ENCODE results near the gene RBM39. TPM values are rescaled to one million over a fixed set of nuclear protein-coding genes. Genes with fewer than 3 reads are reported as not detected.
"Not testable (repeated sequence)": the region's sequence is repeated elsewhere in the genome, so short reads cannot be mapped to it uniquely, and the experiment has no call there.

RBM39 gene
- total and polyA plus RNA-seq, 9 donors: 247 to 389 (median 328) TPM

DNA sequence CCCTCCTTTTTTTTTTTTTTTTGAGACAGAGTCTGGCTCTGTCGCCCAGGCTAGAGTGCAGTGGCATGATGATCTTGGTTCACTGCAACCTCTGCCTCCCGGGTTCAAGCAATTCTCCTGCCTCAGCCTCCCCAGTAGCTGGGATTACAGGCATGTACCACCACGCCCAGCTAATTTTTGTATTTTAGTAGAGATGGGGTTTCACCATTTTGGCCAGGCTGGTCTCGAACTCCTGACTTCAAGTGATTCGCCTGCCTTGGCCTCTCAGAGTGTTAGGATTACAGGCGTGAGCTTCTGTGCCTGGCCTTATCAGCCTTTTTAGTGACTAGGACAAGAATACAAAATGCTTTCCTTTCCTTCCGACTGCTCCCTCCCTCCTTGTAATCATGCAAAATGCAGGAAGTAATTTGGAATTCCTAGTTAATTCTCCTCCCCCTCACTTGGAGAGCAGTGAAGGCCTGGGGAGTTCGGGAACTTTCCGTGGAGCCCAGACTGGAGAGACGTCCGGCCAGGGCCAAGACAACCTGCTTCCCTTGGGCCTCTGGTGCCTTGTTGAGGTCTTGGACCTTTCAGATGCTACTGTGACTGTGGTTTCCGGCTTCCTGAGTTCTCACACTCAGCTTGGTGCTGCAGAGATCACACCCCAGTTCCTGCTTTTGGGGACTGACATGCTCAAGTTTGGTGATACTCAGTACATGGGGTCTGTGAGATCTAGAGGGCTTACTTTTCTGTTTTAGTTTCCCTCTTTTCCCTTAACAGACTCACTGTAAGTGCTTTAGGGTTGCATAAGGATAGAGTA lies 25.8 kb upstream of the RBM39 start:
- H3K9me3 ChIP-seq: no peaks in the 10 kb centered on the region
- H3K27ac ChIP-seq: peak overlapping the region; percentile 78 to 90
- TF ChIP-seq, protein P1, sequence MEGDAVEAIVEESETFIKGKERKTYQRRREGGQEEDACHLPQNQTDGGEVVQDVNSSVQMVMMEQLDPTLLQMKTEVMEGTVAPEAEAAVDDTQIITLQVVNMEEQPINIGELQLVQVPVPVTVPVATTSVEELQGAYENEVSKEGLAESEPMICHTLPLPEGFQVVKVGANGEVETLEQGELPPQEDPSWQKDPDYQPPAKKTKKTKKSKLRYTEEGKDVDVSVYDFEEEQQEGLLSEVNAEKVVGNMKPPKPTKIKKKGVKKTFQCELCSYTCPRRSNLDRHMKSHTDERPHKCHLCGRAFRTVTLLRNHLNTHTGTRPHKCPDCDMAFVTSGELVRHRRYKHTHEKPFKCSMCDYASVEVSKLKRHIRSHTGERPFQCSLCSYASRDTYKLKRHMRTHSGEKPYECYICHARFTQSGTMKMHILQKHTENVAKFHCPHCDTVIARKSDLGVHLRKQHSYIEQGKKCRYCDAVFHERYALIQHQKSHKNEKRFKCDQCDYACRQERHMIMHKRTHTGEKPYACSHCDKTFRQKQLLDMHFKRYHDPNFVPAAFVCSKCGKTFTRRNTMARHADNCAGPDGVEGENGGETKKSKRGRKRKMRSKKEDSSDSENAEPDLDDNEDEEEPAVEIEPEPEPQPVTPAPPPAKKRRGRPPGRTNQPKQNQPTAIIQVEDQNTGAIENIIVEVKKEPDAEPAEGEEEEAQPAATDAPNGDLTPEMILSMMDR (IDR thresholded peaks at IDR 0.05): no peak
- TF ChIP-seq POLR2A (IDR thresholded peaks at IDR 0.05) (no peak), EP300 (IDR thresholded peaks at IDR 0.05) (no peak)
- H3K4me1 ChIP-seq (ENCODE audit: insufficient read depth): peaks cover 9% of the 10 kb centered on the region
- 37 to 41% (median 38%) methylated on average over 12 of the region's 12 CpGs for WGBS, 3 donors
- H3K4me3 ChIP-seq: no peak overlapping the region
- H3K36me3 ChIP-seq: no peaks in the 10 kb centered on the region
- intact Hi-C loops (cut with DNase I): no loop called here
- DNase-seq: peak; percentile 42 to 61 (median 54)
- H3K27me3 ChIP-seq: no peaks in the 10 kb centered on the region

DNA sequence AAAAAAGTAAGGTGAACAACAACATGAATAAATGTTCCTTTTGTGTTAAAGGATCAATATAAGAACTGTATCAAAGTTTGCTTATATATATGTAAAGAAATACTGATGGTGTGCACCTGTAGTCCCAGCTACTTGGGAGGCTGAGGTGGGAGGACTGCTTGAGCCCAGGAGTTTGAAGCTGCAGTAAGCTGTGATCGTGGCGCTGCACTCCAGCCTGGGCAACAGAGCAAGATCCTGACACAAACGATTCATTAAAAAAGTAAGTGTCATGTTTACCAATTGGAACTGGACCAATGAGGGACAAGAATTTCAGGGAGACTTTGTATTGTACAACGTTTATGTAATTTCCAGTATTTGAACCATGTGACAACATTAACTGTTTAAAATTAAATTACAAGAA lies 24.8 kb upstream of the RBM39 start:
- H3K27ac ChIP-seq: no peak overlapping the region
- TF ChIP-seq POLR2A (IDR thresholded peaks at IDR 0.05) (no peak), EP300 (IDR thresholded peaks at IDR 0.05) (no peak)
- DNase-seq: no peak
- H3K36me3 ChIP-seq: no peaks in the 10 kb centered on the region
- 76 to 83% (median 77%) methylated on average over 4 of the region's 4 CpGs for WGBS, 3 donors
- no peak overlapping the region for H3K4me3 ChIP-seq
- peaks cover 7% of the 10 kb centered on the region for H3K4me1 ChIP-seq (ENCODE audit: insufficient read depth)
- no peaks in the 10 kb centered on the region for H3K9me3 ChIP-seq
- intact Hi-C loops (cut with DNase I): no loop called here
- no peaks in the 10 kb centered on the region for H3K27me3 ChIP-seq

DNA sequence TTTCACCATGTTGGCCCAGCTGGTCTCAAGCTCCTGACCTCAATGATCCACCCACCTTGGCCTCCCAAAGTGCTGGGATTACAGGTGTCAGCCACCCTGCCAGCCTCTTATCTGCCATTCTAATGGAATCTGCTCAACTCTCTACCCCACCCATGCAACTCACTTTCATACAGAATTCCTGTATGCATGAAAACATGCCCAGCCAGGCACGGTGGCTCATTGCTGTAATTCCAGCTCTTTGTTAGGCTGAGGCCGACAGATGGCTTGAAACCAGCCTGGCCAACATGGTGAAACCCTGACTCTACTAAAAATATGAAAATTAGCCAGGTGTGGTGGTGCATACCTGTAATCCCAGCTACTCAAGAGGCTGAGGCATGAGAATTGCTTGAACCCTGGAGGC lies 22.9 kb upstream of the RBM39 start:
- H3K27ac ChIP-seq; H3K27me3 ChIP-seq; H3K4me1 ChIP-seq (ENCODE audit: insufficient read depth); H3K36me3 ChIP-seq; H3K4me3 ChIP-seq; DNase-seq; H3K9me3 ChIP-seq; intact Hi-C loops (cut with DNase I): not testable (repeated sequence)
- 92 to 94% (median 92%) methylated on average over 2 of the region's 2 CpGs for WGBS, 3 donors

DNA sequence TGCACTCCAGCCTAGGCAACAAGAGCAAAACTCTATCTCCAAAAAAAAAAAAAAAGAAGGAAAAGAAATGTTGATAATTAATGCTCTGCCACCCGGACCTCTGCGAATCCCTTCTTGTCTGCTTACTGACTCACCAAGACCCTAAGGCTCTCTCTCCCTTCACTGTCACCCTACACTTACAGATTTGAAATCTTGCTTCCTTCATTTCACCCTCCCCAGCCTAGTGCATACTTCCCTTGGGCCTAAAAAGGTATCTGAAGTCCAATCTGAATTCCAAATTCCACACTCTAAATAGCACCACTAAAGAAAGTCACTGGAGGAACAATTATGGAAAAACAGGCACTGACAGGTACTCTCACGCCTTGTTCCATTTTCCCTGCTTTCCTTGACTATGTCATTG lies 20.4 kb upstream of the RBM39 start:
- H3K9me3 ChIP-seq: no peaks in the 10 kb centered on the region
- WGBS, 3 donors: 83 to 87% (median 85%) methylated on average over 3 of the region's 3 CpGs
- H3K4me3 ChIP-seq: no peak overlapping the region
- H3K27me3 ChIP-seq: no peaks in the 10 kb centered on the region
- TF ChIP-seq, protein P1 (IDR thresholded peaks at IDR 0.05): no peak
- TF ChIP-seq EP300 (IDR thresholded peaks at IDR 0.05): no peak
- TF ChIP-seq POLR2A (IDR thresholded peaks at IDR 0.05): no peak
- H3K27ac ChIP-seq: no peak overlapping the region
- intact Hi-C loops (cut with DNase I): no loop called here
- H3K36me3 ChIP-seq: no peaks in the 10 kb centered on the region
- H3K4me1 ChIP-seq (ENCODE audit: insufficient read depth): no peaks in the 10 kb centered on the region
- DNase-seq: no peak

- WGBS, 3 donors: 90 to 92% (median 92%) methylated on average over 11 of the region's 11 CpGs
Measured at GRCh38 chr20:35761548-35761947, 19.5 kb upstream of the RBM39 start.

DNA sequence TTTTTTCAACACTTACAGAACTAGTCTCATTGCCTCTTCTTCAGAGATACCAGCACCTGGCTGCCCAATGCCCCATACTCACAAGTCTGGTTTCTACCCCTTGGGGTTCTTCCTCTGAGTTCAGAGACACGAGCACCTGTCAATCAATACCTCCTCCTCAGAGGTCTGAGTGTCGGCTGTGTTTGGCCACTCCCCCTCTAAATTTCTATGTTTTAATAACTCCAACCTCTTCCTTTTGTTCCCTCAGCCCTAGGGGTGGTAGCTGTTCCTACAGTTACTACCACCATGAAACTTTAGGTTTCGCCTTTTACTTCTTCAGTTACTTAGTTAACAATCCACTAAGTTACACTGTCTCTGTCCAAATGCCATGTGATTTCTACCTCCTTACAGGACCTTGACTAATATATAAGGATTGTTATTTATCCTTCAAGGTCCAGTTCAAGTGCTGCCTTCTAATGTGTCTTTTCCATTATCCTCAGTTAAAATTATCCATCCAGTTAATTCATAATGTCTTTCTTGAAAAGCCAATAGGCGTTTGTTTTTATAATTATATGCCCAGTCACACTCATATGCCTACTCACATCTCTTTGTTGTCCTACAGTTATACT lies 15.1 kb upstream of the RBM39 start:
- Histone ChIP-seq H3K9me3 (no peaks in the 10 kb centered on the region), H3K4me1 (ENCODE audit: insufficient read depth) (no peaks in the 10 kb centered on the region), H3K36me3 (no peaks in the 10 kb centered on the region), H3K4me3 (no peak overlapping the region), H3K27ac (no peak overlapping the region), H3K27me3 (no peaks in the 10 kb centered on the region)
- intact Hi-C loops (cut with DNase I): no loop called here
- 66 to 76% (median 72%) methylated on average over 4 of the region's 4 CpGs for WGBS, 3 donors
- DNase-seq: no peak
- TF ChIP-seq EP300 (IDR thresholded peaks at IDR 0.05) (no peak), POLR2A (IDR thresholded peaks at IDR 0.05) (no peak)
- TF ChIP-seq, protein P1 (IDR thresholded peaks at IDR 0.05): no peak

More at GRCh38 chr20:35761548-35761947, 19.5 kb upstream of the RBM39 start:
- H3K9me3 ChIP-seq; DNase-seq; H3K27ac ChIP-seq; H3K4me1 ChIP-seq (ENCODE audit: insufficient read depth); intact Hi-C loops (cut with DNase I); H3K27me3 ChIP-seq; H3K4me3 ChIP-seq; H3K36me3 ChIP-seq: not testable (repeated sequence)
